H9 (cell line): Measurements from ENCODE around the gene KIF5A. TPM values are rescaled to one million over a fixed set of nuclear protein-coding genes. Genes with fewer than 3 reads are reported as not detected.

ENCODE experiments used
- DNase-seq: peaks from one replicate; pipeline ENCODE4 v3.0.0-alpha.2; 2017
- H2AFZ ChIP-seq: one replicate; pipeline ENCODE4 v1.6.1; 2013; ENCODE audit warnings: mild to moderate bottlenecking, low read length, control low read depth, moderate library complexity
- H2AK5ac ChIP-seq: 2 replicates; pipeline ENCODE4 v1.6.1; 2013; ENCODE audit warnings: low read length, control low read depth, mixed read lengths; ENCODE audit not compliant: insufficient read length
- H2BK120ac ChIP-seq: one replicate; pipeline ENCODE4 v1.6.1; 2013; ENCODE audit warnings: low read depth, mild to moderate bottlenecking, low read length, control low read depth, inconsistent platforms; ENCODE audit not compliant: poor library complexity, severe bottlenecking
- H2BK12ac ChIP-seq: 2 replicates; pipeline ENCODE4 v1.6.1; 2013; ENCODE audit warnings: low read length, control low read depth, mixed read lengths, low read depth; ENCODE audit not compliant: insufficient read length
- H2BK15ac ChIP-seq: 2 replicates; pipeline ENCODE4 v1.6.1; 2013; ENCODE audit warnings: low read depth, low read length, control low read depth
- H2BK20ac ChIP-seq: one replicate; pipeline ENCODE4 v1.6.1; 2013; ENCODE audit warnings: low read depth, mild to moderate bottlenecking, low read length, control low read depth, inconsistent platforms; ENCODE audit not compliant: poor library complexity, severe bottlenecking
- H2BK5ac ChIP-seq: 2 replicates; pipeline ENCODE4 v1.6.1; 2013; ENCODE audit warnings: low read length, control low read depth, mixed read lengths; ENCODE audit not compliant: insufficient read length
- H3K14ac ChIP-seq: 2 replicates; pipeline ENCODE4 v1.6.1; 2013; ENCODE audit warnings: low read length, control low read depth; ENCODE audit not compliant: insufficient read depth
- H3K18ac ChIP-seq: 2 replicates; pipeline ENCODE4 v1.6.1; 2013; ENCODE audit warnings: low read depth, mild to moderate bottlenecking, mixed read lengths, low read length, control low read depth; ENCODE audit not compliant: insufficient read length
- H3K23ac ChIP-seq: 2 replicates; pipeline ENCODE4 v1.6.1; 2013; ENCODE audit warnings: low read length, control low read depth, mixed read lengths, low read depth; ENCODE audit not compliant: insufficient read length
- H3K23me2 ChIP-seq: 2 replicates; pipeline ENCODE4 v1.6.1; 2013; ENCODE audit warnings: low read depth, mild to moderate bottlenecking, mixed read lengths, low read length, control low read depth; ENCODE audit not compliant: insufficient read length, poor library complexity, severe bottlenecking
- H3K27ac ChIP-seq: 2 replicates; pipeline ENCODE4 v1.5.1; 2013; ENCODE audit warnings: low read length, control low read depth, mixed read lengths, low read depth; ENCODE audit not compliant: insufficient read length
- H3K27me3 ChIP-seq: 2 replicates; pipeline ENCODE4 v1.6.1; 2013; ENCODE audit warnings: low read length, control low read depth, inconsistent platforms; ENCODE audit not compliant: insufficient read depth
- H3K4ac ChIP-seq: 2 replicates; pipeline ENCODE4 v1.6.1; 2013; ENCODE audit warnings: low read depth, mild to moderate bottlenecking, control low read depth, inconsistent platforms, low read length, moderate library complexity
- H3K4me1 ChIP-seq: 2 replicates; pipeline ENCODE4 v1.6.1; 2013; ENCODE audit warnings: low read length, control low read depth, inconsistent platforms; ENCODE audit not compliant: insufficient read depth
- H3K4me2 ChIP-seq: 2 replicates; pipeline ENCODE4 v1.6.1; 2013; ENCODE audit warnings: low read length, control low read depth, mixed read lengths; ENCODE audit not compliant: insufficient read length, insufficient read depth
- H3K56ac ChIP-seq: 2 replicates; pipeline ENCODE4 v1.6.1; 2013; ENCODE audit warnings: low read depth, mild to moderate bottlenecking, mixed read lengths, low read length, control low read depth; ENCODE audit not compliant: insufficient read length
- H3K79me1 ChIP-seq: 2 replicates; pipeline ENCODE4 v1.6.1; 2013; ENCODE audit warnings: low read depth, mild to moderate bottlenecking, moderate library complexity, low read length, control low read depth, inconsistent platforms; ENCODE audit not compliant: insufficient read depth, poor library complexity, severe bottlenecking
- H3K79me2 ChIP-seq: 2 replicates; pipeline ENCODE4 v1.6.1; 2013; ENCODE audit warnings: low read length, control low read depth, inconsistent platforms; ENCODE audit not compliant: insufficient read depth
- H3K9ac ChIP-seq: 2 replicates; pipeline ENCODE4 v1.6.1; 2013; ENCODE audit warnings: low read length, control low read depth, mixed read lengths; ENCODE audit not compliant: insufficient read length; ENCODE audit errors: extremely low read depth
- H3K9me3 ChIP-seq: one replicate; pipeline ENCODE4 v1.6.1; 2013; ENCODE audit warnings: low read depth, low read length, inconsistent platforms; ENCODE audit not compliant: control insufficient read depth
- H3T11ph ChIP-seq: one replicate; pipeline ENCODE4 v1.6.1; 2013; ENCODE audit warnings: mild to moderate bottlenecking, low read length, control low read depth, inconsistent platforms
- H4K20me1 ChIP-seq: one replicate; pipeline ENCODE4 v1.6.1; 2013; ENCODE audit not compliant: control insufficient read depth, insufficient read length, insufficient read depth
- H4K5ac ChIP-seq: 2 replicates; pipeline ENCODE4 v1.6.1; 2013; ENCODE audit warnings: low read depth, mild to moderate bottlenecking, mixed read lengths, low read length, control low read depth; ENCODE audit not compliant: insufficient read length
- H4K8ac ChIP-seq: replicated peaks from 2 replicates; pipeline ENCODE4 v1.6.1; 2013; ENCODE audit warnings: low read length, control low read depth, mixed read lengths, low read depth; ENCODE audit not compliant: insufficient read length
- H4K91ac ChIP-seq: 2 replicates; pipeline ENCODE4 v1.6.1; 2013; ENCODE audit warnings: low read depth, mild to moderate bottlenecking, moderate library complexity, mixed read lengths, low read length, control low read depth; ENCODE audit not compliant: insufficient read length
- H3K27ac Mint-ChIP-seq, 3 experiments: 2 replicates in 2 of 3; 3 replicates in 1 of 3; pipeline ENCODE4 v1.8.0; 2020 to 2021; ENCODE audit warnings: mixed read lengths in 3 of 3, mild to moderate bottlenecking in 1 of 3, moderate library complexity in 1 of 3
- H3K27me3 Mint-ChIP-seq: 2 replicates; pipeline ENCODE4 v1.8.0; 2021; ENCODE audit warnings: low read depth, mild to moderate bottlenecking, moderate library complexity, mixed read lengths
- H3K36me3 Mint-ChIP-seq, 3 experiments: 2 replicates in 2 of 3; 3 replicates in 1 of 3; pipeline ENCODE4 v1.8.0; 2020 to 2021; ENCODE audit warnings: low read depth in 3 of 3, mixed read lengths in 3 of 3; ENCODE audit not compliant: insufficient read depth in 1 of 3
- H3K4me1 Mint-ChIP-seq, 2 experiments: 2 replicates each; pipeline ENCODE4 v1.8.0; 2020; ENCODE audit warnings: mixed read lengths in 2 of 2
- H3K4me3 Mint-ChIP-seq, 2 experiments: 2 replicates in 1 of 2; 3 replicates in 1 of 2; pipeline ENCODE4 v1.8.0; 2020 to 2021; ENCODE audit warnings: mild to moderate bottlenecking in 2 of 2, mixed read lengths in 2 of 2, moderate library complexity in 1 of 2
- H3K9me3 Mint-ChIP-seq, 2 experiments: 2 replicates in 1 of 2; 3 replicates in 1 of 2; pipeline ENCODE4 v1.8.0; 2020; ENCODE audit warnings: mild to moderate bottlenecking in 2 of 2, mixed read lengths in 2 of 2, moderate library complexity in 1 of 2
- WGBS: extraction: QIAGEN DNeasy Blood & Tissue Kit; methylation state at CpG from one replicate; pipeline ENCODE4 v1.1.7; 2013; ENCODE audit warnings: missing lambda C conversion rate, low lambda C conversion rate, mixed read lengths; ENCODE audit not compliant: insufficient read length; ENCODE audit errors: extremely low coverage; 5-methylcytosine and 5-hydroxymethylcytosine counted together
- total RNA-seq: library from RNA; stranded (reverse); gene quantifications from 2 replicates; pipeline ENCODE4 v1.2.1, GENCODE V29; 2021
- TF ChIP-seq, protein P1 (sequence below): fragments of 200-600 bp; sonication (generic); conservative IDR thresholded peaks from 3 replicates; pipeline ENCODE4 v1.8.0; 2021; ENCODE audit warnings: antibody characterized with exemption, mild to moderate bottlenecking

KIF5A gene
- total RNA-seq, 1 experiment from 2014 or later, result 18.5 TPM

DNA sequence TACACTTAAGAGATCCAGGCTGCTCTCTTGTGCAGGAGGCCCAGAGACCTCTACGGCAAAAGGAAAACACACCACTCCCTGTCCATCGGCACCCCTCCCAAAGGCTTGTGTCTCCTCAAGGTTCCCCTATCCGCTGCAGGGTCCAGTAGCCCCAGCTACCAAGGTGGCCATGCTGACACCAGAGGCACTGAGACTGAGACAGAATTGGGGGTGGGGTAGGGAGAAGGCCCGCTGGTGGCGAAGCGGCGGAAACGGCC, 30.1 kb upstream of the KIF5A start:
- Histone ChIP-seq H3K4ac (no peak overlapping the region), H2AK5ac (no peak overlapping the region), H3K4me1 (peaks cover 3% of the 10 kb centered on the region; the same call in 1 of the 2 replicates), H3K18ac (peak overlapping the region; percentile 88), H2BK15ac (no peak overlapping the region), H3K14ac (peak overlapping the region; percentile 72), H4K91ac (no peak overlapping the region), H3K56ac (peak overlapping the region; percentile 31), H4K20me1 (no peaks in the 10 kb centered on the region), H3T11ph (no peak overlapping the region), H3K79me2 (0 out of 2 replicates have a peak, but pooled peaks cover 1% of the 10 kb centered on the region), H3K9ac (peak overlapping the region; percentile 94), H3K23me2 (peaks cover 22% of the 10 kb centered on the region), H2BK5ac (no peak overlapping the region), H4K5ac (no peak overlapping the region), H4K8ac (no peak overlapping the region), H3K9me3 (no peaks in the 10 kb centered on the region), H2BK20ac (no peak overlapping the region), H2AFZ (no peak overlapping the region), H3K79me1 (no peaks in the 10 kb centered on the region), H2BK12ac (no peak overlapping the region), H3K4me2 (peak overlapping the region; percentile 87), H3K27me3 (no peaks in the 10 kb centered on the region), H2BK120ac (no peak overlapping the region), H3K27ac (peak overlapping the region; percentile 90), H3K23ac (no peak overlapping the region)
- DNase-seq, result peak; percentile 74
- H3K4me1 Mint-ChIP-seq, result peaks cover 37 to 45% of the 10 kb centered on the region in 2 experiments
- no peaks in the 10 kb centered on the region; the same call in 1 of the 2 replicates for H3K27me3 Mint-ChIP-seq
- no peaks in the 10 kb centered on the region for H3K9me3 Mint-ChIP-seq
- H3K36me3 Mint-ChIP-seq, result peaks cover 35 to 54% (median 53%) of the 10 kb centered on the region in 3 experiments
- TF ChIP-seq, protein P1, sequence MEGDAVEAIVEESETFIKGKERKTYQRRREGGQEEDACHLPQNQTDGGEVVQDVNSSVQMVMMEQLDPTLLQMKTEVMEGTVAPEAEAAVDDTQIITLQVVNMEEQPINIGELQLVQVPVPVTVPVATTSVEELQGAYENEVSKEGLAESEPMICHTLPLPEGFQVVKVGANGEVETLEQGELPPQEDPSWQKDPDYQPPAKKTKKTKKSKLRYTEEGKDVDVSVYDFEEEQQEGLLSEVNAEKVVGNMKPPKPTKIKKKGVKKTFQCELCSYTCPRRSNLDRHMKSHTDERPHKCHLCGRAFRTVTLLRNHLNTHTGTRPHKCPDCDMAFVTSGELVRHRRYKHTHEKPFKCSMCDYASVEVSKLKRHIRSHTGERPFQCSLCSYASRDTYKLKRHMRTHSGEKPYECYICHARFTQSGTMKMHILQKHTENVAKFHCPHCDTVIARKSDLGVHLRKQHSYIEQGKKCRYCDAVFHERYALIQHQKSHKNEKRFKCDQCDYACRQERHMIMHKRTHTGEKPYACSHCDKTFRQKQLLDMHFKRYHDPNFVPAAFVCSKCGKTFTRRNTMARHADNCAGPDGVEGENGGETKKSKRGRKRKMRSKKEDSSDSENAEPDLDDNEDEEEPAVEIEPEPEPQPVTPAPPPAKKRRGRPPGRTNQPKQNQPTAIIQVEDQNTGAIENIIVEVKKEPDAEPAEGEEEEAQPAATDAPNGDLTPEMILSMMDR, result no peak
- peak overlapping the region; percentile 88 to 99 (median 90) for H3K27ac Mint-ChIP-seq
- peak overlapping the region; percentile 93 to 96 for H3K4me3 Mint-ChIP-seq
- no CpG with 5 or more reads among the region's 8 CpGs for WGBS
